Thymus (tissue), 11 donors: ENCODE results near the gene PRKCZ. TPM values are rescaled to one million over a fixed set of nuclear protein-coding genes. Genes with fewer than 3 reads are reported as not detected.
"Not testable (repeated sequence)": the region's sequence is repeated elsewhere in the genome, so short reads cannot be mapped to it uniquely, and the experiment has no call there.

ENCODE experiments used
- DNase-seq, 9 donors: peaks; one replicate each; pipeline ENCODE4 v3.0.0-alpha.2; 2013; ENCODE audit warnings: low spot score in 9 of 9, low read depth in 6 of 9, missing footprints in 1 of 9
- H3K27ac ChIP-seq, 2 donors: one replicate each; pipeline ENCODE4 v1.5.1; 2013; ENCODE audit warnings: control low read depth in 1 of 2, low read depth in 1 of 2, low read length in 1 of 2, mild to moderate bottlenecking in 1 of 2, moderate library complexity in 1 of 2
- H3K27me3 ChIP-seq, 2 donors: one replicate each; pipeline ENCODE4 v1.5.1; 2013; ENCODE audit warnings: low read length in 1 of 2; ENCODE audit not compliant: control insufficient read depth in 2 of 2, insufficient read depth in 1 of 2
- H3K36me3 ChIP-seq, 2 donors: one replicate each; pipeline ENCODE4 v1.5.1; 2013; ENCODE audit warnings: low read length in 1 of 2, mild to moderate bottlenecking in 1 of 2, moderate library complexity in 1 of 2; ENCODE audit not compliant: control insufficient read depth in 2 of 2, insufficient read depth in 2 of 2
- H3K4me1 ChIP-seq, 2 donors: one replicate each; pipeline ENCODE4 v1.5.1; 2013; ENCODE audit warnings: low read length in 2 of 2; ENCODE audit not compliant: control insufficient read depth in 2 of 2, insufficient read depth in 2 of 2
- H3K4me3 ChIP-seq, 2 donors: one replicate each; pipeline ENCODE4 v1.5.1; 2013; ENCODE audit warnings: low read length in 2 of 2, control low read depth in 1 of 2, mild to moderate bottlenecking in 1 of 2
- H3K9me3 ChIP-seq, 2 donors: one replicate each; pipeline ENCODE4 v1.5.1; 2013; ENCODE audit warnings: low read length in 1 of 2, mild to moderate bottlenecking in 1 of 2; ENCODE audit not compliant: control insufficient read depth in 2 of 2, insufficient read depth in 1 of 2
- WGBS: extraction: QIAGEN DNeasy Blood & Tissue Kit; methylation state at CpG from one replicate; pipeline ENCODE4 v1.1.7; 2013; 5-methylcytosine and 5-hydroxymethylcytosine counted together
- polyA plus RNA-seq: library from polyadenylated mRNA; stranded (reverse); fragments of 200-250 nt; gene quantifications from one replicate; pipeline ENCODE4 v1.2.3, GENCODE V29; 2013
- total RNA-seq: library from RNA; stranded (reverse); fragments of 120-200 nt; gene quantifications from one replicate; pipeline ENCODE4 v1.2.4, GENCODE V29; 2013
- donor health status: healthy.

The PRKCZ gene
- total and polyA plus RNA-seq, 2 donors, result 7.6 to 30.6 TPM

DNA sequence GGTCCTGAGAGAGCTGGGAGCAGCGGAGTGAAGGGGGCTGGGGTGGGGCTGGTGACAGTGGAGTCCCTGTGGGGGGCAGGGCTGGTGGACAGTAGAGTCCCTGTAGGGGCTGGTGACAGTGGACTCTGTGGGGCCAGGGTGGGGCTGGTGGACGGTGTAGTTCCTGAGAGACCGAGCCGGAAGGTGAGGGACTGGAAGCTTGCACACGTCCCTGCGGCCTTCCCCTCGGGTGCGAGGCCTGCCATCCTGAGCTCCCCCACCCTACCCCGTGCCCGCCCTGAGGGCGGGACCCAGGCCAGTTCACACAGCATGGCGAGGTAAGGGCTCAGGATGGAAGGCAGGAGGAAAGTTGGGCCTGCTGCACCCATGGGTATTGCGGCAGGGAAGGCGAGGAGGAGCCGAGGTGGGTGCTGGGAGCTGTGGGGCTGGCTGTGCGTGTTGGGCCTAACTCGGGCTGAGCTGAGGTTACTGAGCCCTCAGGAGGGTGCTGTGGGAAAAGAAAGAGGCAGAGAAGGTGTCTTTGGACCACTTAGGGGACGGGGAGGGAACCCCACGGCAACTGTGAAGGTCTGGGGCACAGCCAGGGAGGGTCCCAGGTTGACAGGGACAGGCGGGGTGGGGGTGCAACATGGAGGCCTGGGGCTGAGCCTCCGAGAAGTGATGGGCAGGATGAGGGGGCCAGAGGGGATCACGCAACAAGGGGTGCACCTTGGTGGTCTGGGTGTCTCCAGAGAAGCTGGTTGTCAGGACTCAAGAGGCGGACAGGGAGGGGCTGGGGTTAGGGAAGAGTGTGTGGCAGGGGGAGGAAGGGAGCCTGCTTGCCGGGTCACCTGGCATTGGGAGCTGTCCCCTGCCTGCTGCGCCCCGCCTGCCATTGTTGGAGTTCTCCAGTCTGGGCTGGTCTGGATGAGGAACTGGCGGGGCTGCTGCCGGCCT lies 60.8 kb downstream of the PRKCZ start:
- Histone ChIP-seq H3K27me3 (peaks cover 0 to 15% of the 10 kb centered on the region in 2 donors), H3K27ac (no peak overlapping the region), H3K4me1 (peaks cover 0 to 5% of the 10 kb centered on the region in 2 donors), H3K4me3 (no peak overlapping the region), H3K9me3 (no peaks in the 10 kb centered on the region), H3K36me3 (no peaks in the 10 kb centered on the region)
- WGBS, result 94% methylated on average over 28 of the region's 28 CpGs
- no peak for DNase-seq

DNA sequence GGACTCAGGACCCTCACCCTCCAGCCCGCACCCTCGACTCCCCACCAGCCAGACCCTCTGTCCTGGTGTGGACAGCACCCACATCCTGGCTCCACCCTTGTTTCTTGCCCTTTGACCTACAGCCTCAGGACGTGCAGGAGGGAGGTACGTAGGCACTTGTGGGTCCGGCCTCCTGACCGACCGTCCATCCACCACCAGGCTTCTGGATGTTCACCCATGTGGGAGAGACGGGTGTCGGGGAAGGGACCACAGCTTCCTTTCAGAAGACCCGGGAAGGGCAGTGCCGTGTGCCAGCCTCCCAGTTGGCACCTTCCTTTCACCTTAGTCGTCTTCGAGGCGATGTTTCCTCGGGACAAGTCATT lies 61.4 kb downstream of the PRKCZ start:
- no peak overlapping the region for H3K27ac ChIP-seq
- DNase-seq, result no peak
- peaks cover 0 to 7% of the 10 kb centered on the region in 2 donors for H3K4me1 ChIP-seq
- WGBS, result 97% methylated on average over 15 of the region's 15 CpGs
- peaks cover 0 to 20% of the 10 kb centered on the region in 2 donors for H3K27me3 ChIP-seq
- no peaks in the 10 kb centered on the region for H3K36me3 ChIP-seq
- no peak overlapping the region for H3K4me3 ChIP-seq
- no peaks in the 10 kb centered on the region for H3K9me3 ChIP-seq

- Histone ChIP-seq H3K27ac (no peak overlapping the region), H3K27me3 (peaks cover 0 to 24% of the 10 kb centered on the region in 2 donors), H3K4me1 (peaks cover 0 to 7% of the 10 kb centered on the region in 2 donors), H3K9me3 (no peaks in the 10 kb centered on the region), H3K4me3 (no peak overlapping the region), H3K36me3 (no peaks in the 10 kb centered on the region)
- DNase-seq, result no peak
- 82% methylated on average over 17 of the region's 17 CpGs for WGBS
These were observed 62.1 kb downstream of the PRKCZ start for GRCh38 chr1:2112280-2112701.

DNA sequence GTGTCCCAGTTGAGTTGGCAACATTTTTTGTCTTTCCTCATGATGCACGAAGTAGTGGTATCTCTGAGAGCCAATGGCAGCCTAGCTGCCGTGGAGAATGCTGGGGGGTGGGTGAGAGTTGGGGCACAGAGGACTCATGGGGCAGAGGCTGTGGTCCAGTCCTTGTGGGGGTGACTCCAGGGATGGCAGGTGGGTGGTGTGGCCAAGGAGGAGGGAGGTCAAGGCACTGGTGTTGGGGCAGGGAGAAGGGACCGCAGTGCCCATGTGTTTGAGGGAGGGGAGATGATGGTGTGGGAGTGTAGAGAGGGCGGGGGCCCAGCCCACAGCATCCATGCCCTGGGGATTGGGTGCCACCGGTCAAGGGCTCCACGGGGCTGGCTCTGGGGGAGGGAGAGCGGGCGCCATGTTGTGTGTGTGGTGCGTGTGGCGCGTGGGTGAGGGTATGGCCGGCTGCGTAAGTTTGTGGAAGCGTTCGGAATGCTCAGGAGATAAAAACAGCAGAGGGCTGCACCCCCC lies 63.5 kb downstream of the PRKCZ start:
- Histone ChIP-seq H3K4me1 (peaks cover 0 to 7% of the 10 kb centered on the region in 2 donors), H3K27ac (no peak overlapping the region), H3K36me3 (no peaks in the 10 kb centered on the region), H3K4me3 (no peak overlapping the region), H3K27me3 (peaks cover 0 to 24% of the 10 kb centered on the region in 2 donors), H3K9me3 (no peaks in the 10 kb centered on the region)
- no peak for DNase-seq
- 99% methylated on average over 15 of the region's 15 CpGs for WGBS

- 96% methylated on average over 14 of the region's 14 CpGs for WGBS
- H3K4me1 ChIP-seq, H3K9me3 ChIP-seq, H3K27ac ChIP-seq, DNase-seq, H3K36me3 ChIP-seq, H3K4me3 ChIP-seq: not testable (repeated sequence)
- peaks cover 0 to 24% of the 10 kb centered on the region in 2 donors for H3K27me3 ChIP-seq
These were observed 64.4 kb downstream of the PRKCZ start for GRCh38 chr1:2114635-2115007.

- Histone ChIP-seq H3K9me3 (peaks cover 0 to 5% of the 10 kb centered on the region in 2 donors), H3K4me3 (no peak overlapping the region), H3K36me3 (no peaks in the 10 kb centered on the region), H3K27me3 (peaks cover 0 to 24% of the 10 kb centered on the region in 2 donors), H3K4me1 (peaks cover 0 to 7% of the 10 kb centered on the region in 2 donors), H3K27ac (no peak overlapping the region)
- WGBS, result 76% methylated on average over 33 of the region's 33 CpGs
- no peak for DNase-seq
These were observed 64.9 kb downstream of the PRKCZ start for GRCh38 chr1:2115008-2115641.

DNA sequence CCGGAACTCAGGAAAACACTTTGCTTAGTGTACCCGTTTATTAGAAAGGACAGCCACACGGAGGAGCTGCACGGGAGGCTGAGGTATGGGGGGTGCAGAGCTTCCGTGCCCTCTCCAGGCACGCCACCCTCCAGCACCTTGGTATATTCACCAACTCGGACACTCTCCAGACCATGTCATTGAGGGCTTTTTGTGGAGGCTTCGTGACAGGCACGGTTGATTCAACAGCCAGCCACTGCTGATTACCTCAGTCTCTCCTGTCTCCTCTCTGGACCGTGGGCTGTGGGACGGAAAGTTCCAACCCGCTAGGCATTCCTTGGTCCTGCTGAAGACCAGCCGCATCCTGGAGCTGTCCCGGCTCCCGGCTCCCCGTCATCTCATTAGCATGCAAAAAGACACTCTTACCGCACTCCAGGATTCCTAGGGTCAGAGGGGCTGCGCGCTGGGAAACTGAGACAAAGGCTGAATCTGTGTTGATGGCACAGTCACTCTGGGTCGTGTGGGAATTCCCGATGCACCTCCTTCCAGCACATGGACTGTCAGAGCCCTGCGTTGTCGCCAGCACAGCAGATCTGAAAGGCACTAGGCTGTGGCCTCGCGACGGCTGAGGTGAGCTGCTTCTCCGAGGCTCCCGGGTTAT lies 65.6 kb downstream of the PRKCZ start:
- Histone ChIP-seq H3K9me3 (peaks cover 0 to 11% of the 10 kb centered on the region in 2 donors), H3K4me1 (peaks cover 0 to 7% of the 10 kb centered on the region in 2 donors), H3K27me3 (peaks cover 0 to 24% of the 10 kb centered on the region in 2 donors), H3K4me3 (no peak overlapping the region), H3K27ac (no peak overlapping the region), H3K36me3 (no peaks in the 10 kb centered on the region)
- DNase-seq, result no peak
- WGBS, result 80% methylated on average over 28 of the region's 28 CpGs

GRCh38 chr1:2119886-2120285 lies 69.7 kb downstream of the PRKCZ start:
- Histone ChIP-seq H3K36me3 (no peaks in the 10 kb centered on the region), H3K27me3 (peaks cover 0 to 20% of the 10 kb centered on the region in 2 donors), H3K9me3 (peaks cover 3 to 30% of the 10 kb centered on the region in 2 donors), H3K4me3 (no peak overlapping the region), H3K27ac (no peak overlapping the region), H3K4me1 (peaks cover 0 to 4% of the 10 kb centered on the region in 2 donors)
- 97% methylated on average over 5 of the region's 5 CpGs for WGBS
- DNase-seq, result no peak
